ENCODE results near the gene RAD51B.

Gene RAD51B

GRCh38 chr14:68584786-68585185 is 765.2 kb downstream of the RAD51B start:
- Histone ChIP-seq H3K36me3 (replicated peaks; ENCODE audit: insufficient read depth, low read length) (no peaks in the 10 kb centered on the region), H3K4me2 (ENCODE audit: low read depth, low read length) (no peak overlapping the region), H4K20me1 (ENCODE audit: insufficient read depth, low read length) (no peaks in the 10 kb centered on the region), H3K79me2 (ENCODE audit: low read length) (no peaks in the 10 kb centered on the region), H3K9me2 (replicated peaks; ENCODE audit: insufficient read depth, low read length) (no peaks in the 10 kb centered on the region), H3K4me3 (ENCODE audit: low read length) (no peak overlapping the region), H2AFZ (ENCODE audit: low read length) (no peak overlapping the region), H3K4me1 (ENCODE audit: low read length) (no peaks in the 10 kb centered on the region), H3K27me3 (replicated peaks; ENCODE audit: insufficient read depth, low read length) (no peaks in the 10 kb centered on the region), H3F3A (ENCODE audit: insufficient read depth, low read length) (no peaks in the 10 kb centered on the region), H3K9ac (ENCODE audit: low read length) (no peak overlapping the region), H3K9me3 (replicated peaks; ENCODE audit: insufficient read depth, low read length) (no peaks in the 10 kb centered on the region), H3K27ac (ENCODE audit: low read length) (no peak overlapping the region)
- no peak for TF ChIP-seq EZH2phosphoT487 (IDR thresholded peaks at IDR 0.05; ENCODE audit: low read length)
- TF ChIP-seq CTCF (IDR thresholded peaks at IDR 0.05; ENCODE audit: low read length) = no peak
- TF ChIP-seq EZH2 (optimal IDR thresholded peaks at IDR 0.05; ENCODE audit: low read depth, low read length) = no peak
- DNase-seq = no peak

- Histone ChIP-seq H3K4me2 (ENCODE audit: low read depth, low read length) (no peak overlapping the region), H3K9me2 (replicated peaks; ENCODE audit: insufficient read depth, low read length) (no peaks in the 10 kb centered on the region), H3K36me3 (replicated peaks; ENCODE audit: insufficient read depth, low read length) (no peaks in the 10 kb centered on the region), H3K27me3 (replicated peaks; ENCODE audit: insufficient read depth, low read length) (no peaks in the 10 kb centered on the region), H3K9ac (ENCODE audit: low read length) (no peak overlapping the region), H3K4me1 (ENCODE audit: low read length) (no peaks in the 10 kb centered on the region), H4K20me1 (ENCODE audit: insufficient read depth, low read length) (no peaks in the 10 kb centered on the region), H3K79me2 (ENCODE audit: low read length) (no peaks in the 10 kb centered on the region), H3F3A (ENCODE audit: insufficient read depth, low read length) (no peaks in the 10 kb centered on the region), H3K9me3 (replicated peaks; ENCODE audit: insufficient read depth, low read length) (no peaks in the 10 kb centered on the region), H3K4me3 (ENCODE audit: low read length) (no peak overlapping the region), H3K27ac (ENCODE audit: low read length) (no peak overlapping the region), H2AFZ (ENCODE audit: low read length) (no peak overlapping the region)
- TF ChIP-seq EZH2 (optimal IDR thresholded peaks at IDR 0.05; ENCODE audit: low read depth, low read length) (no peak), EZH2phosphoT487 (IDR thresholded peaks at IDR 0.05; ENCODE audit: low read length) (no peak), CTCF (IDR thresholded peaks at IDR 0.05; ENCODE audit: low read length) (no peak)
- DNase-seq = no peak
These were observed 766.1 kb downstream of the RAD51B start for GRCh38 chr14:68585690-68586089.

- no peaks in the 10 kb centered on the region for H3K9me3 ChIP-seq (replicated peaks; ENCODE audit: insufficient read depth, low read length)
- H3K79me2 ChIP-seq (ENCODE audit: low read length) = no peaks in the 10 kb centered on the region
- TF ChIP-seq EZH2 (optimal IDR thresholded peaks at IDR 0.05; ENCODE audit: low read depth, low read length) (no peak), CTCF (IDR thresholded peaks at IDR 0.05; ENCODE audit: low read length) (no peak), EZH2phosphoT487 (IDR thresholded peaks at IDR 0.05; ENCODE audit: low read length) (no peak)
- H3K9me2 ChIP-seq (replicated peaks; ENCODE audit: insufficient read depth, low read length) = no peaks in the 10 kb centered on the region
- H2AFZ ChIP-seq (ENCODE audit: low read length) = no peak overlapping the region
- H3K9ac ChIP-seq (ENCODE audit: low read length) = no peak overlapping the region
- no peak overlapping the region for H3K4me2 ChIP-seq (ENCODE audit: low read depth, low read length)
- no peaks in the 10 kb centered on the region for H3K36me3 ChIP-seq (replicated peaks; ENCODE audit: insufficient read depth, low read length)
- no peak overlapping the region for H3K27ac ChIP-seq (ENCODE audit: low read length)
- no peaks in the 10 kb centered on the region for H4K20me1 ChIP-seq (ENCODE audit: insufficient read depth, low read length)
- no peak for DNase-seq
- no peaks in the 10 kb centered on the region for H3K4me1 ChIP-seq (ENCODE audit: low read length)
- no peaks in the 10 kb centered on the region for H3F3A ChIP-seq (ENCODE audit: insufficient read depth, low read length)
- H3K27me3 ChIP-seq (replicated peaks; ENCODE audit: insufficient read depth, low read length) = no peaks in the 10 kb centered on the region
- H3K4me3 ChIP-seq (ENCODE audit: low read length) = no peak overlapping the region
These were observed 767.5 kb downstream of the RAD51B start for GRCh38 chr14:68586896-68587751.
